K562 (cell line): ENCODE data around the gene CAPZB.

Experiments used
- BRF1 ChIP-seq: IDR thresholded peaks from 3 replicates; pipeline ENCODE4 v1.6.1; 2011; ENCODE audit warnings: borderline replicate concordance, mild to moderate bottlenecking; ENCODE audit not compliant: insufficient read length; ENCODE audit errors: extremely low read depth
- CEBPB ChIP-seq: fragments of 450-650 bp; IDR thresholded peaks from 2 replicates; pipeline ENCODE4 v1.6.1; 2016; ENCODE audit warnings: missing genetic modification characterization, missing compliant biosample characterization
- CSDE1 ChIP-seq, 2 experiments: fragments of 450-650 bp; IDR thresholded peaks; 2 replicates each; pipeline ENCODE4 v1.6.1; 2016; ENCODE audit warnings: mild to moderate bottlenecking in 1 of 2
- CTCF ChIP-seq, 3 experiments: IDR thresholded peaks in 2 of 3; conservative IDR thresholded peaks in 1 of 3; 2 replicates each; pipeline ENCODE4 v1.5.1; 2011 to 2012; ENCODE audit warnings: low read length in 3 of 3, mild to moderate bottlenecking in 3 of 3, control low read depth in 2 of 3, improper control_type of control experiment in 1 of 3, inconsistent platforms in 1 of 3, low read depth in 1 of 3, mixed read lengths in 1 of 3, moderate library complexity in 1 of 3; ENCODE audit not compliant: insufficient read depth in 2 of 3
- ELK3 ChIP-seq: fragments of 450-650 bp; formaldehyde crosslinking; IDR thresholded peaks from 2 replicates; pipeline ENCODE4 v1.4.0; 2020; ENCODE audit warnings: mild to moderate bottlenecking
- ESRRA ChIP-seq: fragments of 450-650 bp; IDR thresholded peaks from 2 replicates; pipeline ENCODE4 v1.6.1; 2014; ENCODE audit warnings: low read depth, mild to moderate bottlenecking, moderate library complexity, borderline replicate concordance
- KDM4B ChIP-seq, 2 experiments: fragments of 450-650 bp in 1 of 2; sonication (generic) in 1 of 2; IDR thresholded peaks; 2 replicates each; pipeline ENCODE4 v1.6.1; 2016 to 2017; ENCODE audit warnings: borderline replicate concordance in 2 of 2, antibody characterized with exemption in 1 of 2, low read depth in 1 of 2, mild to moderate bottlenecking in 1 of 2
- NFYB ChIP-seq: IDR thresholded peaks from 2 replicates; pipeline ENCODE4 v1.6.1; 2011; ENCODE audit warnings: mild to moderate bottlenecking, moderate library complexity; ENCODE audit not compliant: insufficient read length; ENCODE audit errors: extremely low read depth
- SRSF9 ChIP-seq: fragments of 200-400 bp; formaldehyde crosslinking; IDR thresholded peaks from 2 replicates; pipeline ENCODE4 v1.6.1; 2017; ENCODE audit warnings: low read depth, low read length, borderline replicate concordance
- STAG1 ChIP-seq: sonication (generic); formaldehyde crosslinking; IDR thresholded peaks from 2 replicates; pipeline ENCODE4 v1.5.0; 2020; ENCODE audit warnings: missing genetic modification reagents, borderline replicate concordance
- TRIM25 ChIP-seq: fragments of 450-650 bp; IDR thresholded peaks from 2 replicates; pipeline ENCODE4 v1.7.0; 2016; ENCODE audit warnings: borderline replicate concordance
- ZBED1 ChIP-seq: IDR thresholded peaks from 2 replicates; pipeline ENCODE4 v1.6.1; 2014
- ZBTB33 ChIP-seq: sonication (generic); formaldehyde crosslinking; IDR thresholded peaks from 2 replicates; pipeline ENCODE4 v1.8.1; 2023; ENCODE audit warnings: mild to moderate bottlenecking, missing genetic modification reagents

GRCh38 chr1:19375631-19376400 is 109.5 kb downstream of the CAPZB start:
- TF ChIP-seq ESRRA (no peak), NFYB (no peak), CTCF (IDR thresholded peaks at IDR 0.05 in 2 of 3, conservative IDR thresholded peaks at IDR 0.05 in 1 of 3; ENCODE audit: insufficient read depth in 2 of 3, low read depth in 1 of 3, low read length in 3 of 3) (no peak), KDM4B (IDR thresholded peaks at IDR 0.05; ENCODE audit: borderline replicate concordance in 2 of 2, low read depth in 1 of 2) (no peak), CSDE1 (IDR thresholded peaks at IDR 0.05) (no peak), STAG1 (no peak), SRSF9 (no peak), ZBED1 (no peak), ELK3 (CRISPR knock-in tag) (no peak), CEBPB (tag) (no peak), ZBTB33 (no peak), BRF1 (no peak), TRIM25 (no peak)
